ENCODE data around the gene TOPBP1.
"Not testable (repeated sequence)": the region's sequence is repeated elsewhere in the genome, so short reads cannot be mapped to it uniquely, and the experiment has no call there.

TOPBP1 gene

DNA sequence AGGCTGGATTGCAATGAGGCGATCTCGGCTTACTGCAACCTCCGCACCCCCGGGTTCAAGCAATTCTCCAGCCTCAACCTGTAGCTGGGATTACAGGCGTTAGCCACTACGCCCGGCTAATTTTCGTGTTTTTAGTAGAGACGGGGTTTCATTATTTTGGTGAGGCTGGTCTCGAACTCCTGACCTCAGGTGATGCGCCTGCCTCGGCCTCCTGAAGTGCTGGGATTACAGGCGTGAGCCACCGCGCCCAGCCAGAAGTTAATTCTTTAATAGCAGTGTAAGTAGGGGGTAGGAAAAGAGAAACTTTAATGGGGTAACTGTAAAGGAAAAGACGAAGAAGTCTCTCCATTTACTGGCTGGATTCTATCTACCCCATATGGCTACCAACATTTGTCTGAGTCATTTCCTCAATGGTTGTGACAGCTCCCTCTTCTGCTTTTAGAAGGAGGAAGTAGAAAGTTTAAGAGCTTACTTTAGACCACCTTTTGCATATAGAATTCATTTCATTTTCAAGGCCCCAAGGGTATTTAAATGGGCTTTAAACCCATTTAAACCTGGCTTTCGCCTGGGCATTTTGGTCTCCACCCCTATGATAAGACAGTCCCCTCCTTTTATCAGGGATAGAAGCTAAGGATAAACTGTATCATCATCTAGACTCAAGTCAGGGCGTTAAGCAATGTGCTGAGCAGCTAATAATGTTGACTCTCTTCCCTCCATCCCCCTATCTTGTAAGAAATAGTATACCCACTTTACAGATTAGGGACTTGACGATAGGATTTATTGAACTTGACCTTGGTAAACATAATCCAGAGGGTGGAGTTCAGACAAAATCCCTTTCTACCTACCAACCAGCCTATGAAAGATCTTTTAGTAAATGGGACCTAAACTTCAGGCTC is 89.3 kb downstream of the TOPBP1 start:
- DNase-seq, result no peak

DNA sequence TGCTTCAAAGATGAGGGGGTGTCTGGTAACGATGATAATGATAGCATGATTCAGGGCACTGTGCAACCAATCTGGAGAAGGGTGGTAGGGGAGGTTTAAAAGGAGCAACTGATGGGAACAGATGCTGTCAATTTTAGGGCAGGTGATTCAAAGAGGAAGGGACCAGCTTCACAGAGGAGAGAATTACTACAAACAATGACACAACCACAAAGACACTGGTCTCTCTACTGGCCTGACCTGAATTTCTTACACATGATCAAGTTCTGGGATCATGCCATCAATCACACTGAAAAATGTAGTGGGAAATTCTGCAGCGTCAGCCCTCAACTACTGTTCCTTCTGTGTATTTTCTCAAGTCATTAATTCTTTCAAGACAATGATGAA is 90.8 kb downstream of the TOPBP1 start:
- no peak for DNase-seq

DNA sequence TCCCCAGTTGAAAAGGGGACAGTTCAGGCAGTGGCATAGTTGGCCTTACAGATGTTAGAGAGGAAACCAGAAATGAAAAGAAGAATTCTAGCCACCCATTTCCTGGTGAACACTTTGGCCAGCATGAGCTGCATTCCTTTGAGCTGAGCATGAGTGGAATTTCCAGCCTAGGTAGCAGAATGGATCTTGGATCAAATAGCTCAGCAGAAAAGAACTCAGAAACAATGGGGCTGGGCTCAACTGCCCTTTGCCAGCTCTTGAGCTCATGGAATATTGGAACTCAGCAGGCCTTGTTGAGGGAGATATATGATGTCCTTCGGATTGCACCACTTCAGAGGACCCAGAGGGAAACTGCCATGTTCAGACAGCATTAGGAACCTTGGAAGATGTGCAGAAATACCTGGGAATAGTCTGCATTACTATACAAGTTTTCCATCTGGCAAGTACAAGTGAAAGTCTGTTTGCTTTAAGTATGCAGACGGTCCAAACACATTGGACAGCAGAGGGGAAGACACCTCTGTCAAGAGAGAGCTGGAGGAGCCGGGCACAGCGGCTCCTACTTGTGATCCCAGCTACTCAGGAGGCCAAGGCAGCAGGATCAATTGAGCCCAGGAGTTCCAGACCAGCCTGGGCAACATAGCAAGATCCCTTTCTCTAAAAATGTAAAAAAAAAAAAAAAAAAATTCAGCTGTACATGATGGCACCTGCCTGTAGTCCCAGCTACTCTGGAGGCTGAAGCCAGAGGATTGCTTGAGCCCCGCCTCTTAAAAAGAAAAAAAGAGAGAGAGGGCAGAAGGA is 91.4 kb downstream of the TOPBP1 start:
- no peak for DNase-seq

DNA sequence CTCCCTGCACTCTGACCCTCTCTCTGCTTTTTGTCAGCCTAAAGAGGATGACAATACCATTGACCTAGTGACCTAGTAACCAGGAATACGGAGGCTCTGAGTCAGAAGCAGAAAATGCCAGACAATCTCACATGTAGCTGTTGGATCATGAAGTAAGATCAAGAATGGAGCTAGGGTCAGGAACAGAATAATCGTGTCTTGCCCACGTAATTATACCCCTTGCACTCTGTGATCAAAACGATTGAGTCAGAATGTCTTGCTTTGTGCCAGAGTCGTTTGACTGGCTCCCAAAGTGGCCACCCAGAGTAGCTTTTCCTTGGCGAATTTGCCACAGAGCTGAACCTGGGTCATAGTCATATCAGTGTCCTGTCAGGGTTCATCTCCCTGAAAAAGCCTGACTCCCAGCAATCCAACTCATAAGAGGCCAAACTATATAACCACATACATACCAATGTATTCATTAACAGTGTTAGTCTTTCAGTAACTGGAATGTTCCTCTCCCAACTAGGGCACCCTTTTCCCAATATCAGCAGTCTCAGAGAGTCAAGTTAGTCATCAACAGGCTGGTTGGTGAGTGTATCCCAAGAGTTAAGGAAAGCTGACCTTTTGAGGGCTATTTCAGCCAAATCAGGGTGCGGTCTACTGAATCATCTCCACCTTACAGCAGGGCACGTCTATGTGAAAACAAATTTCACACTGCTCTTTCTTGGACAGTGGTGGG is 93.3 kb downstream of the TOPBP1 start:
- DNase-seq, result no peak

DNA sequence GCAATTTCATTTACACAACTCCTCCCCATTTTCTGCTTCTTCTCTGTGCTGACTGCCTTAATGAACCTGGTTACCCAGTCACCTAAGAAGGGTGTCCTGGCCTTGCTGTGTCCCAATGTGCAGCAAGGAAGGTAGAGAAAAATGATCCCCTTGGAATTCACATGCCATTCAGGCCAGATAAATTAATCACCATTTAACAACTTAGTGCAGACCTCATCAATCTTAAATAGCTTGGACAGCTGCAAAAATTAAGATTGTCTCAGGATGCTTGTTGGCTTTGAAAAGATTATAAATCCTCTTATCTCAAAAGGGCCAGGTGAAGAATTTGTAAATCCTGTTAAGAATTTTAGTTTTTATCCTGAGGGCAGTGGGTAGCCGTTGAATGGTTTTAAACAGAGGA is 97.9 kb downstream of the TOPBP1 start:
- no peak for DNase-seq

DNA sequence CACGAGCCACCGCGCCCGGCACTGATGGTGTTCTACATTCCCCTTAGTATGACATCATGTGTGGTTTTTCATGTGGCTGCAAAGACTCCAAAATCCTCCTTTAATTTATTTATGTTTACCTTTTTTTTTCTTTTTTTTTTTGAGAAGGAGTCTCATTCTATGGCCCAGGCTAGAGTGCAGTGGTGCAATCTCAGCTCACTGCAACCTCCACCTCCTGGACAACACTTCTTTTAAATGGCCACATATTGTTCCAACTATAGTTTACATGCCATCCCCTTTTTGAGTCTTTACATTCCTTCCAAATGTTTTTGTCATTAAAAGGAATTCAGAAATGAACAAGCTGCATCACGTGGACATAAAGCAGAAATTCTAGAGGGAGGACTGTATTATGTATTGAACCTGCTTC is 98.6 kb downstream of the TOPBP1 start:
- no peak for DNase-seq

DNA sequence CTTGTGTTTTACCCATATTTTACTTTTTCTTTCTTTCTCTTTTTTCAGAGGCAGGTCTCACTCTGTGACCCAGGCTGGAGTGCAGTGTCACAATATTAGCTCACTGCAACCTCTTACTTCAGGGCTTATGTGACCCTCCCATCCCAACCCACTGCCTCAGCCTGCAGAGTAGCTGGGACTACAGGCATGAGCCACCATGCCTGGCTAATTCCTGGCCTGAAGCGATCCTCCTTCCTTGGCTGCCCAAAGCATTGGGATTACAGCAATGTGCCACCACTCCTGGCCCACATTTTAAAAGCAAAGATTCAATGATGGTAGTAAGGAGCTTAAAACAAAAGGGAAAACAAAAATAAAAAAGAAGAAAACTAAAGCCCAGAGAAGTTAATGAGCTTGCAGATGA is 99.4 kb downstream of the TOPBP1 start:
- DNase-seq, result no peak

DNA sequence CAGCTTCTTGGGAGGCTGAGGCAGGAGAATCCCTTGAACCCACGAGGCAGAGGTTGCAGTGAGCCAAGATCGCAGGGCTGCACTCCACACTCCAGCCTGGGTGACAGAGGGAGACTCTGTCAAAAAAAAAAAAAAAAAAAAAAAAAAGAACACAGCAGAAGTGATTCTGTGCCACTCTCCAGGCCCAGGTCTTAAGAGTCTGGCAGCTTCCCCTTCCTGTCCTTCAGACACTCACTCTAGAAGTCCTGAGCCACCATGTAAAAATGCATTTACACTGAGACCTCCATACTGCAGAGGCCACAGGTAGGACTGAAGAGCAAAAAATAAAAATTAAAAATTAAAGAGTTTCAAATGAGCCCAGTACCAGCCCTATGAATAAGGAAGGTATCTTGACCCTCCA is 100.1 kb downstream of the TOPBP1 start:
- DNase-seq, result no peak

DNA sequence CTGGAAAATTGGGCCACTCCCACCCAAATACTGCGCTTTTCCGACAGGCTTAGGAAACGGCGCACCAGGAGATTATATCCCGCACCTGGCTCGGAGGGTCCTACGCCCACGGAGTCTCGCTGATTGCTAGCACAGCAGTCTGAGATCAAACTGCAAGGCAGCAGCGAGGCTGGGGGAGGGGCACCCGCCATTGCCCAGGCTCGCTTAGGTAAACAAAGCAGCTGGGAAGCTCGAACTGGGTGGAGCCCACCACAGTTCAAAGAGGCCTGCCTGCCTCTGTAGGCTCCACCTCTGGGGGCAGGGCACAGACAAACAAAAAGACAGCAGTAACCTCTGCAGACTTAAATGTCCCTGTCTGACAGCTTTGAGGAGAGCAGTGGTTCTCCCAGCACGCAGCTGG is 110.2 kb downstream of the TOPBP1 start:
- DNase-seq, result not testable (repeated sequence)

Data from right kidney (tissue), 1 donor.